ENCODE measurements around the gene NCOA6. TPM values are rescaled to one million over a fixed set of nuclear protein-coding genes. Genes with fewer than 3 reads are reported as not detected.
"Not testable (repeated sequence)": the region's sequence is repeated elsewhere in the genome, so short reads cannot be mapped to it uniquely, and the experiment has no call there.

The NCOA6 gene
- total RNA-seq, 2 donors from 2014 or later: 20.4 to 24.1 TPM

- no peaks in the 10 kb centered on the region for H3K9me3 Mint-ChIP-seq
- ATAC-seq: no peak
- DNase-seq (ENCODE audit: low spot score in 2 of 2): no peak
- H3K36me3 Mint-ChIP-seq: peaks cover 0 to 5% of the 10 kb centered on the region in 2 donors
- peak overlapping the region in 1 of 2 donors; percentile 62 for H3K27ac Mint-ChIP-seq
Observed at GRCh38 chr20:34848597-34848996, 23.1 kb upstream of the NCOA6 start.

GRCh38 chr20:34843421-34843820 is 18.0 kb upstream of the NCOA6 start:
- no peaks in the 10 kb centered on the region for H3K9me3 Mint-ChIP-seq
- ATAC-seq: no peak
- H3K36me3 Mint-ChIP-seq: no peaks in the 10 kb centered on the region
- no peak overlapping the region for H3K27ac Mint-ChIP-seq
- DNase-seq (ENCODE audit: low spot score in 2 of 2): no peak

- H3K36me3 Mint-ChIP-seq: no peaks in the 10 kb centered on the region
- no peak for DNase-seq (ENCODE audit: low spot score in 2 of 2)
- H3K9me3 Mint-ChIP-seq: no peaks in the 10 kb centered on the region
- no peak for ATAC-seq
- no peak overlapping the region for H3K27ac Mint-ChIP-seq
Observed at GRCh38 chr20:34842143-34842542, 16.7 kb upstream of the NCOA6 start.

- Mint-ChIP-seq H3K9me3 (no peaks in the 10 kb centered on the region), H3K36me3 (no peaks in the 10 kb centered on the region), H3K27ac (no peak overlapping the region)
- peak in 1 of 2 donors; percentile 30 for ATAC-seq
- DNase-seq (ENCODE audit: low spot score in 2 of 2): no peak
Observed at GRCh38 chr20:34834459-34834893, 9.0 kb upstream of the NCOA6 start.

GRCh38 chr20:34831936-34832335 is 6.5 kb upstream of the NCOA6 start:
- no peaks in the 10 kb centered on the region for H3K9me3 Mint-ChIP-seq
- H3K27ac Mint-ChIP-seq: no peak overlapping the region
- no peaks in the 10 kb centered on the region for H3K36me3 Mint-ChIP-seq
- no peak for DNase-seq (ENCODE audit: low spot score in 2 of 2)
- ATAC-seq: no peak

GRCh38 chr20:34829191-34829590 is 3.7 kb upstream of the NCOA6 start:
- ATAC-seq (no peak), DNase-seq (ENCODE audit: low spot score in 2 of 2) (no peak)
- H3K36me3 Mint-ChIP-seq: peaks cover 6 to 7% of the 10 kb centered on the region in 2 donors
- no peak overlapping the region for H3K27ac Mint-ChIP-seq
- no peaks in the 10 kb centered on the region for H3K9me3 Mint-ChIP-seq

GRCh38 chr20:34824806-34825529 is 483 bp downstream of the NCOA6 start:
- Mint-ChIP-seq H3K9me3 (no peaks in the 10 kb centered on the region), H3K27ac (peak overlapping the region; percentile 85 to 99), H3K36me3 (peaks cover 6 to 9% of the 10 kb centered on the region in 2 donors)
- DNase-seq (ENCODE audit: low spot score in 2 of 2) (peak; percentile 72 to 77), ATAC-seq (peak; percentile 87 to 89)

GRCh38 chr20:34824452-34824805 is 1.0 kb downstream of the NCOA6 start:
- ATAC-seq: peak; percentile 57 to 74
- H3K27ac Mint-ChIP-seq: peak overlapping the region; percentile 85 to 99
- H3K9me3 Mint-ChIP-seq: no peaks in the 10 kb centered on the region
- peaks cover 6 to 9% of the 10 kb centered on the region in 2 donors for H3K36me3 Mint-ChIP-seq
- peak in 1 of 2 donors; percentile 76 for DNase-seq (ENCODE audit: low spot score in 2 of 2)

- ATAC-seq (no peak), DNase-seq (ENCODE audit: low spot score in 2 of 2) (no peak)
- Mint-ChIP-seq H3K36me3 (peaks cover 6 to 9% of the 10 kb centered on the region in 2 donors), H3K27ac (peak overlapping the region; percentile 85 to 99), H3K9me3 (no peaks in the 10 kb centered on the region)
Observed at GRCh38 chr20:34824026-34824425, 1.4 kb downstream of the NCOA6 start.

- Mint-ChIP-seq H3K36me3 (peaks cover 6 to 9% of the 10 kb centered on the region in 2 donors), H3K27ac (no peak overlapping the region), H3K9me3 (no peaks in the 10 kb centered on the region)
- DNase-seq (ENCODE audit: low spot score in 2 of 2) (no peak), ATAC-seq (no peak)
Observed at GRCh38 chr20:34820805-34821578, 4.5 kb downstream of the NCOA6 start.

- Mint-ChIP-seq H3K27ac (no peak overlapping the region), H3K36me3 (no peaks in the 10 kb centered on the region), H3K9me3 (no peaks in the 10 kb centered on the region)
- no peak for ATAC-seq
- no peak for DNase-seq (ENCODE audit: low spot score in 2 of 2)
Observed at GRCh38 chr20:34817801-34818200, 7.7 kb downstream of the NCOA6 start.

- no peak for DNase-seq (ENCODE audit: low spot score in 2 of 2)
- Mint-ChIP-seq H3K36me3 (no peaks in the 10 kb centered on the region), H3K27ac (no peak overlapping the region), H3K9me3 (no peaks in the 10 kb centered on the region)
- ATAC-seq: no peak
Observed at GRCh38 chr20:34817072-34817471, 8.4 kb downstream of the NCOA6 start.

- H3K27ac Mint-ChIP-seq: no peak overlapping the region
- no peaks in the 10 kb centered on the region for H3K36me3 Mint-ChIP-seq
- DNase-seq (ENCODE audit: low spot score in 2 of 2) (no peak), ATAC-seq (no peak)
- H3K9me3 Mint-ChIP-seq: no peaks in the 10 kb centered on the region
Observed at GRCh38 chr20:34815636-34816035, 9.8 kb downstream of the NCOA6 start.

GRCh38 chr20:34808583-34808982 is 16.9 kb downstream of the NCOA6 start:
- H3K36me3 Mint-ChIP-seq: no peaks in the 10 kb centered on the region
- ATAC-seq (no peak), DNase-seq (ENCODE audit: low spot score in 2 of 2) (no peak)
- H3K27ac Mint-ChIP-seq: no peak overlapping the region
- H3K9me3 Mint-ChIP-seq: no peaks in the 10 kb centered on the region

GRCh38 chr20:34807944-34808465 is 17.4 kb downstream of the NCOA6 start:
- H3K9me3 Mint-ChIP-seq; H3K36me3 Mint-ChIP-seq; DNase-seq (ENCODE audit: low spot score in 2 of 2); H3K27ac Mint-ChIP-seq; ATAC-seq: not testable (repeated sequence)

- Mint-ChIP-seq H3K36me3 (no peaks in the 10 kb centered on the region), H3K27ac (no peak overlapping the region), H3K9me3 (no peaks in the 10 kb centered on the region)
- DNase-seq (ENCODE audit: low spot score in 2 of 2) (no peak), ATAC-seq (no peak)
Observed at GRCh38 chr20:34806255-34806654, 19.2 kb downstream of the NCOA6 start.

GRCh38 chr20:34798871-34799270 is 26.6 kb downstream of the NCOA6 start:
- Mint-ChIP-seq H3K27ac (no peak overlapping the region), H3K9me3 (no peaks in the 10 kb centered on the region), H3K36me3 (no peaks in the 10 kb centered on the region)
- ATAC-seq (no peak), DNase-seq (ENCODE audit: low spot score in 2 of 2) (no peak)

Measured in activated naive CD4-positive, alpha-beta T cell treated with anti-CD3 and anti-CD28 coated beads, Interleukin-2, amount 50 U/mL, for 72 hours (primary cell).